Colonic mucosa (tissue), 4 donors: ENCODE results near the gene PEX26. TPM values are rescaled to one million over a fixed set of nuclear protein-coding genes. Genes with fewer than 3 reads are reported as not detected.

Source experiments
- DNase-seq: peaks from one replicate; pipeline ENCODE4 v3.0.0-alpha.2; 2020
- H3K27ac ChIP-seq: fragments of 200-600 bp; one replicate; pipeline ENCODE4 v1.8.0; 2021
- H3K27me3 ChIP-seq: fragments of 200-600 bp; one replicate; pipeline ENCODE4 v1.8.0; 2021
- H3K36me3 ChIP-seq: fragments of 200-600 bp; one replicate; pipeline ENCODE4 v1.8.0; 2021
- H3K4me1 ChIP-seq: fragments of 200-600 bp; one replicate; pipeline ENCODE4 v1.8.0; 2021; ENCODE audit warnings: mild to moderate bottlenecking
- H3K4me3 ChIP-seq: fragments of 200-600 bp; one replicate; pipeline ENCODE4 v1.8.0; 2021
- H3K9ac ChIP-seq, 2 donors: one replicate each; pipeline ENCODE4 v1.7.0; 2013; ENCODE audit warnings: control low read depth in 2 of 2, low read depth in 2 of 2, low read length in 2 of 2
- H3K9me3 ChIP-seq: fragments of 200-600 bp; one replicate; pipeline ENCODE4 v1.8.0; 2021
- intact Hi-C: fragments of 100-400 bp; cut with DNase I; formaldehyde crosslinking; loops from one replicate; pipeline ENCODE4 v1.14.1; 2022
- total RNA-seq, 2 donors: library from RNA; stranded (reverse); fragmentation: NEBNext Ultra II Directional in 1 of 2; extraction: Animal tissue kit (Norgen Biotek cat#: 25700) in 1 of 2; gene quantifications; one replicate each; pipeline ENCODE4 v1.2.1, GENCODE V29; 2021
- TF ChIP-seq, protein P1 (sequence below): fragments of 200-600 bp; IDR thresholded peaks from one replicate; pipeline ENCODE4 v1.8.0; 2022; ENCODE audit warnings: antibody characterized with exemption, mild to moderate bottlenecking
- donor health status: healthy.
- donor health status: DM: no; HTN: no; CAD: no.
- donor health status: DM: no; HTN: no; CAD: no.

PEX26 gene
- total RNA-seq, 2 donors from 2014 or later, result 86.7 to 128 TPM

DNA sequence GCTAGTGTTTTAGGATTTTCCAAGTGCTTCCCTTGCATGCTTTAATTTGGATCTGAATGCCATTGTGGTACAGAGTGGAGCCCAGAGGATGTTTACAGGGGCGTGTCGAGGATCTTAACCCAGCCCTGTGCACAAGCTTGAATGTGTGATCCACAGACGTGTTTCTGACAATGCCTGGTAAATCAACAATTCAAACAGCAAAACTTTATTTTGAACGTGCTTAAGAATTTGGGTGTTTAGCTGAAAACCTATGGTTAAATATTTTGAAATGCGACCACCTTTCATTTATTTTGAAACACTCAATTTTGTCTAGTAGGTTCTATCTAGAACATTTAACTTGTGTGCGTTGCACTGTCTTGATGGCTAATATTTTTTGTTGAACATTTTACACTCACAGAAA lies 34.6 kb downstream of the PEX26 start:
- intact Hi-C loops, result no loop called here
- Histone ChIP-seq H3K27me3 (peaks cover 18% of the 10 kb centered on the region), H3K36me3 (no peaks in the 10 kb centered on the region), H3K4me3 (no peak overlapping the region), H3K9me3 (no peaks in the 10 kb centered on the region), H3K4me1 (no peaks in the 10 kb centered on the region), H3K9ac (no peak overlapping the region), H3K27ac (no peak overlapping the region)
- no peak for DNase-seq
- TF ChIP-seq, protein P1, sequence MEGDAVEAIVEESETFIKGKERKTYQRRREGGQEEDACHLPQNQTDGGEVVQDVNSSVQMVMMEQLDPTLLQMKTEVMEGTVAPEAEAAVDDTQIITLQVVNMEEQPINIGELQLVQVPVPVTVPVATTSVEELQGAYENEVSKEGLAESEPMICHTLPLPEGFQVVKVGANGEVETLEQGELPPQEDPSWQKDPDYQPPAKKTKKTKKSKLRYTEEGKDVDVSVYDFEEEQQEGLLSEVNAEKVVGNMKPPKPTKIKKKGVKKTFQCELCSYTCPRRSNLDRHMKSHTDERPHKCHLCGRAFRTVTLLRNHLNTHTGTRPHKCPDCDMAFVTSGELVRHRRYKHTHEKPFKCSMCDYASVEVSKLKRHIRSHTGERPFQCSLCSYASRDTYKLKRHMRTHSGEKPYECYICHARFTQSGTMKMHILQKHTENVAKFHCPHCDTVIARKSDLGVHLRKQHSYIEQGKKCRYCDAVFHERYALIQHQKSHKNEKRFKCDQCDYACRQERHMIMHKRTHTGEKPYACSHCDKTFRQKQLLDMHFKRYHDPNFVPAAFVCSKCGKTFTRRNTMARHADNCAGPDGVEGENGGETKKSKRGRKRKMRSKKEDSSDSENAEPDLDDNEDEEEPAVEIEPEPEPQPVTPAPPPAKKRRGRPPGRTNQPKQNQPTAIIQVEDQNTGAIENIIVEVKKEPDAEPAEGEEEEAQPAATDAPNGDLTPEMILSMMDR, result no peak

DNA sequence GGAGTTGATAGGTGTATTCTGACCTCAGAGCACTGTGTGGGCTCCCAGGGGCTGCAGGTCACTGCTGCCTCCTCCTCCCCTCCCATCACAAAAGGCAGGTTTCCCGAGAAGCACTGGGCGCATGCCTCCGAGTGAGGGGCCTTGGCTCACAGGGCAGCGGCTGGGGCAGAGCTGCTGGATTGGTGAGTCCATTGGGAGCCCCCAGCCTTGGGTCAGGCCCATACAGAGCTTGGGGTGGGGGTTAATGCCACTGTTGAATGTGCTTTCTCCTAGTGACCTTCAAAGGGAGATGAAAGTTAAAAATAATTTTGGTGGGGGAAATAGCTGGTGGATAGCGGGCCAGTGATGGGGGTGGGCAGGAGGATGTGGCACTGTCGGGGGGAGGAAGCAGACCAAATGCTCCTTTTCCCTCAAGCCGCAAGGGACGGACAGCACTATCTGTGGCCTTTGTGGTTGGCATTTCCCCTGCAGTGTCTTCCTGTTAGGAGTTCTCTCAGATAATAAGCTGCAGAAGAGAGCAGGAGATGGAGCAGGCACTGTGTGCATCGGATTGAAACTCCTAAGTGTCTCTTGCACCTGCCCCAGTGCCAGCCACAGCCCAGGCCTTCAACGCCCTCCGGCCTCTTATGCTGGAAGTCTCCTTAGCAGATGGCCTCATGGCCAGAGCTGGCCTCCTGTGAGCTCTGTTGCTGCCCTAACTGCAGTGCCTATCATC lies 36.0 kb downstream of the PEX26 start:
- intact Hi-C loops, result no loop called here
- no peaks in the 10 kb centered on the region for H3K36me3 ChIP-seq
- no peak overlapping the region for H3K27ac ChIP-seq
- H3K4me1 ChIP-seq, result no peaks in the 10 kb centered on the region
- TF ChIP-seq, protein P1, result no peak
- DNase-seq, result no peak
- no peak overlapping the region for H3K9ac ChIP-seq
- H3K4me3 ChIP-seq, result no peak overlapping the region
- H3K27me3 ChIP-seq, result peaks cover 18% of the 10 kb centered on the region
- H3K9me3 ChIP-seq, result no peaks in the 10 kb centered on the region

DNA sequence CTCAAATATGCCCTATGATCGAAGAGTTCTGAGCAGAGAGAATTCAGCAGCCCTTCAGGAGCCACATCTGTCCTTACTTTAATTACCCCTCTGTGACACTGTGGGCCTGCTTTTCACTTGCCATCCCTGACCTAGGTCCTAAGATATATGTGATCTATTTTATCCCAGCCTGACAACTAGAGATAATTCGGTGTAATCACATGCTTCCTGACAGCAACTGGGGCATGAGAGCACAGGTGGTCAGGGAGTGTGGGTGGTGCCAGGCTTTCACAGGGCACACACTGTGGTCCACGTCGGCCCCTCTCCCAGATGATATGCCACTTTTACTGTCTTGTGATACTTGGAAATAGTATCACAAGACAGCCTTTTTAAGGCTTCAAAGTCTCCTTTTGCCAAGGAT lies 36.7 kb downstream of the PEX26 start:
- Histone ChIP-seq H3K4me1 (no peaks in the 10 kb centered on the region), H3K9me3 (no peaks in the 10 kb centered on the region), H3K27me3 (peaks cover 18% of the 10 kb centered on the region), H3K4me3 (no peak overlapping the region), H3K36me3 (no peaks in the 10 kb centered on the region), H3K9ac (no peak overlapping the region), H3K27ac (no peak overlapping the region)
- TF ChIP-seq, protein P1, result no peak
- intact Hi-C loops, result no loop called here
- DNase-seq, result no peak

DNA sequence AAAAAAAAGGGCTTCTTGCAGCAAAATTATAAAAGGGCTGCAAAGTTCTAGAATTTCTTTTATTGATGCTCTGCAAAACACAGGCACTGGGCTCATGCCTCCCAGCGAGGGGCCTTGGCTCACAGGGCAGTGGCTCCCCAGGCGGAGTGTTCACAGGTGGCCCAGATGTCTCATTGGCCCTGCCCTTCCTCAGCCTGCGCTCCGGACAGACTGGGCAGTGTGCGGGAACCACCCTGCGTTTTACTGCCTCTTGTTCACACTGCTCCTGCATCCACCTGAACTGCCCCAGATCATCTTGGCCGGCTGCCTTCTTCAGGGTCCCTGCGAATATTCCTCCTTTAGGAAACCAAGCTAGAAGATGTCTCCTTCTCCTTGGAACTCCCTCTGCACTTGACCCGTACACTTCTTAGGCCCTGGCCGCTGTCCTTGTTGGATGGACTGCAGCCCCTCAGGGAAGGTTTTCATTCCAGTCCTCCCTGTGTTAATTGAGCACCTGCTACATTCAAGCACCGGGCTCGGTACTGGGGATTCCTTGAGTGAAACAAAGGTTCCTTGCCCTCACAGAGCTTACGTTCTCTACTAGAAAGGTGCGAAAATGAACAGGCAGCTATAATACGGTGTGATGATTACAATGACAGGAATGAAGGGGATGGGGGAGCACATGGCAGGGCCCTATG lies 37.3 kb downstream of the PEX26 start:
- Histone ChIP-seq H3K9ac (no peak overlapping the region), H3K9me3 (no peaks in the 10 kb centered on the region), H3K27ac (no peak overlapping the region), H3K4me3 (no peak overlapping the region), H3K36me3 (no peaks in the 10 kb centered on the region), H3K27me3 (peaks cover 18% of the 10 kb centered on the region), H3K4me1 (no peaks in the 10 kb centered on the region)
- TF ChIP-seq, protein P1, result no peak
- intact Hi-C loops, result no loop called here
- no peak for DNase-seq

DNA sequence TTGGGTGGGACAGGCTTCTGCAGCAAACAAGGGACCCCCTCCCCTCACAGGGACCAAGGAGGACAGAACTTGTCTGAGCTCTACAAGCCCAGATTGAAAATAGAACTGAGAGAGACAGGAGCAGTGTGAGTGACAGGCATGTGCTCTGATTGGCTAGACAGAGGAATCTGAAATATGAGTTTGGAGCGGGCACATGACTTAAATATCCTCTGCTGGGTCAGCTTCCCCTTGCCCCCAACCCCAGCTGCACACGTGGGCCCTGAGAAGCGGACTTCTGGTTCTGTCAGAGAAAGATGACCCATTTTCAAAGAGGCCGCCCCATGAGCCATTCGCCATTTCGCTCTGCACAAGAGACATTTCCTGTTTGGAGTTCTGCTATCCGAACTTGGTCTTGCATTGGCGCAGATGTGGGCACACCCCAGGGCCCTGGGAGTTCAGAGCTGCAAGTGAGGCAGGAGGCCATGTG lies 38.1 kb downstream of the PEX26 start:
- H3K27me3 ChIP-seq, result peaks cover 10% of the 10 kb centered on the region
- no peaks in the 10 kb centered on the region for H3K36me3 ChIP-seq
- no peak overlapping the region for H3K9ac ChIP-seq
- TF ChIP-seq, protein P1, result no peak
- H3K4me1 ChIP-seq, result no peaks in the 10 kb centered on the region
- no peak overlapping the region for H3K4me3 ChIP-seq
- H3K27ac ChIP-seq, result no peak overlapping the region
- DNase-seq, result no peak
- intact Hi-C loops, result no loop called here
- H3K9me3 ChIP-seq, result no peaks in the 10 kb centered on the region
